HG03575 (cell line): ENCODE results near the gene POLR3G.

ENCODE experiments used
- ATAC-seq: cut with Tn5 transposase; IDR thresholded peaks from one replicate; pipeline ENCODE4 v1.9.1; 2021; ENCODE audit not compliant: unreplicated experiment, insufficient number of reproducible peaks, low FRiP score; ENCODE audit errors: extremely low read depth

Gene POLR3G

GRCh38 chr5:90488791-90489190 lies 14.1 kb downstream of the POLR3G start:
- no peak for ATAC-seq

- ATAC-seq, result no peak
Measured at GRCh38 chr5:90494043-90494442, 19.4 kb downstream of the POLR3G start.

DNA sequence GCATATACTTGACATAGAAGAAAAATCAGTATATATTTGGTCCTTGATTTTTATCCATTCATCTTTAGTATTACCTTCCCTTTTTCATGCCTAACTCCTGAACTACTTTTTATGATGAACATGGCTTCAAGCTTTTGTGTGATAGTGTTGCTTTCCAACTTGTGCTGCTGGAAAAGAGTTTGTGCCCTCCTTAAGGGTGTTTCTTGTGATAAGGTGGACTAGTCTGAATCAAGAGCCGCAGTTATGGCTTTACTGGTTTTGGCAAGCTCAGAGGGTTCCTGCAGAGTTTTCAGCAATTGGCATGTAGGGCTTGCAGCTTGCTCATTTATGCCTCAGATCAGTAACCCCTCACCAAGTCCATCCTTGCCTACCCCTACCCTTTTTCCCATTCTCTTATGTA lies 20.5 kb downstream of the POLR3G start:
- ATAC-seq, result no peak

- ATAC-seq, result no peak
Measured at GRCh38 chr5:90503596-90503995, 28.9 kb downstream of the POLR3G start.

DNA sequence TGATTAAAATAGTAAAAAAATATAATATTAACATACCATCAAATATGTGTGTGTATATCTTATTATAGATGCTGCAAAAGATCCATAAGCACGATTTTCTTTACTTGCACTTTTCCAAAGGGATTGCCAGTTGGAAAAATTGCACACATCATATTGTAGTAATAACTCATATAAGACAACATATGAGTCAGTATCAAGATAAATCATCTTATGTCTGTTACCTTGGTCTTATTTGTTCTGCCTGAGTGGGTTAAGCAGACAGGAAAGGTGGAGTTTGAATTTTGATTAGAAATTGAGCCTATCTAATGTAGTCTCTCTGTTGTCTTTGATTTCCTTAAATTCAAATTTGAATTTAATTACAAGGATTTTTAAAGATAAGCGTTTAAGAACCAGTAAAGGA lies 30.1 kb downstream of the POLR3G start:
- ATAC-seq, result no peak

- no peak for ATAC-seq
Measured at GRCh38 chr5:90506221-90506620, 31.6 kb downstream of the POLR3G start.

DNA sequence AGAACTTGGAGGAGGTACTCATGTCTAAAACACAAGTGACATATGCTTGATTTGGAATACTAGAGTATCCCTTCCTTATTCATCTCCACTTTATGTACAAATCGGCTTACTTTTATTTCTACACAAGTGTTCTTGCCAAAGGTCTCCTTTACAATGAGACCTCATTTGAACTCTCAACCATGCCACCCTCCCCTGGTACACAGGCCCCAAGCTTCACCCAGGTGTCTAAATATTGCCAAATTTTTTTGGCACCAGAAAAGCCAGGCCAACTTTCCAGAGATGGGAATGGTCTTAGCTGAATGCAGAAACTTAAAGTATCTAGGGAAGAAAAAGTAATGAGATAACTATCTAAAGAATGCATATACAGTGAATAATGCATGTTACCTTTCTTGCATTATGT lies 35.8 kb downstream of the POLR3G start:
- ATAC-seq, result no peak

DNA sequence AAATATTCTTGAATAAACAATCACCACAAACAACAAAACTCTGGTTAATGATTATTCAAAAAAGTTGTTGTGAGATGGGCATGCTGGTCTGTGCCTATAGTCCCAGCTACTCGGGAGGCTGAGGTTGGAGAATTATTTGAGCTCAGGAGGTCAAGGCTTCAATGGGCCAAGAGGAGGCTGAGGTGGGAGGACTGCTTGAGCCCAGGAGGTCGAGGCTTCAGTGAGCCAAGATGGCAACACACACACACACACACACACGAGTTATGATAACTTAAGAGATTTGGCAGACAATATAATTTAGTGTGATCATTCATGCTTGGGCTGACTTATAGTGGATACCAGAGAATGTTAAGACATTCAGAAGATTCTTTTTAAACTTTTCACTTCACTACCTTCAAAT lies 39.9 kb downstream of the POLR3G start:
- no peak for ATAC-seq

- no peak for ATAC-seq
Measured at GRCh38 chr5:90518661-90519060, 44.0 kb downstream of the POLR3G start.

GRCh38 chr5:90519081-90519480 lies 44.4 kb downstream of the POLR3G start:
- no peak for ATAC-seq

- no peak for ATAC-seq
Measured at GRCh38 chr5:90528601-90529193, 54.0 kb downstream of the POLR3G start.

DNA sequence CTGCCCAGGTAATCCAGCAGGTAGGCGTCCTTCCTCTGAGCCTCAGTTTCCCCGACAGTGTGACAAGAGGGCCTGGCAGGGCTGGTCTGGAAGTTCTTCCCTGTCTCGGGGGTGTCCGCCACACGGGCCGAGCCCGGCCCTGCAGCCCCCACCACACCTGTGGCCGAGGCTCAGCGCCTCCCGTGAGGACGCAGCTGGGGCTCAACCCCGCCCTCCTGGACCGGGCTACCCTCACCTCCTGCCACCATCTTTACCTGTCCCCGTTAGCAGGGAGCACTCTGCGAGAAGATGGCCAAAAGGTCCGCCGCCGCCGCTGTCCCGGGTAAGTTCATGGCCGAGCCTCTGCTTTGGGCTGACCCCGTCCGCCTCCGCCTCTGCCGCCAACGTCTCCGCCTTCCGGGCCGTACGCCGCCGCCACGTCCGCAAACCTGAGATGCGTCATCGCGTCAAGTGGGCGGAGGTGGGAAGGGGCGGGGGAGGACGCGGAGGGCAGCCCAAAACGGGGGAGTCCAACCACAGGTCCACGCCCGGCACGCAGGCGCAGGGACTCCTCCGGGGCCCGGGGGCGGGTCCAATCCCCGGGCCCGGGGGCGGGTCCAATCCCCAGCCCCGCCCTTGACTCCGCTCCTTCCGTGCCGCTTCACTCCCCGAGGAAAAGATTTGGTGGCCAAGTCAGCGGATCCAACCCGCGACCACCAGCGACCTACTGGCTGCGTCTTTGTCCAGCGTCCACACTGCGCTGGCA lies 54.7 kb downstream of the POLR3G start, which contains the start of gene LYSMD3:
LYSMD3 (minus strand) TSS at position 391 of the 745 bp plus-strand sequence. CDS start 4,295 bp downstream, outside the sequence.
- peak; percentile 67 for ATAC-seq

DNA sequence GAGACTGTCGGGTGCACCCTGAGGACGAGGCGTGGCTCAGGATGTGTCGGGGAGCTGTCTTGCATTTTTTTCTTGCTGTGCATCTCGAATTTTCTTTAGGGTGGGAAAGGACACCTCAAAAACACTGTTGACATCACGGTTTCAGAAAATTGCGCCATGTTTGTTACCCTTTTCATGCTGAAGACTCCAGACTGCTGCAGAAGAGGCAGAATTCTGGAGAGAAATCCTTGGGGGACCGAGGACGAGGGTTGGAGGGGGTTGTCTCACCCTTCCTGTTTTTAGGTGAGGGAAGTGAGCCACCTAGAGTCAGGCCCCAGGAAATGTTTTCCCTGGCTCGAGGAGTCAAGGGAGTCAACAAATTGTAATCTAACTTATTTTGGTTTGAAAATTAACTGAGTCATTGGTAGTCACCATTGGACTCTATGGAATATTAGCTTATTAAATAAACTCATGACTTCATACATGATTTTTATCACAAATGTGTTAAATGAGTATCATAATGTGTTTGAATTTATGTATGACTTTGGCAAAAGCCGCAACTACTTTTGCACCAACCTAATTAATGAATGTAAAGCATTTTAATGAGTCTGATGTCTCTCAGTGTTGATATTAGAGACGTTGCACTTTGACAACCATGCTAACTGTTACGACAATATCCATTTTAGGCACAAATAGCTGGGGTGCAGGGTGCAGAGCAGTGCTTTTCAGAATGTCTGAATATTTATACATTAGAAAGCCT lies 55.4 kb downstream of the POLR3G start:
- peak; percentile 25 for ATAC-seq

DNA sequence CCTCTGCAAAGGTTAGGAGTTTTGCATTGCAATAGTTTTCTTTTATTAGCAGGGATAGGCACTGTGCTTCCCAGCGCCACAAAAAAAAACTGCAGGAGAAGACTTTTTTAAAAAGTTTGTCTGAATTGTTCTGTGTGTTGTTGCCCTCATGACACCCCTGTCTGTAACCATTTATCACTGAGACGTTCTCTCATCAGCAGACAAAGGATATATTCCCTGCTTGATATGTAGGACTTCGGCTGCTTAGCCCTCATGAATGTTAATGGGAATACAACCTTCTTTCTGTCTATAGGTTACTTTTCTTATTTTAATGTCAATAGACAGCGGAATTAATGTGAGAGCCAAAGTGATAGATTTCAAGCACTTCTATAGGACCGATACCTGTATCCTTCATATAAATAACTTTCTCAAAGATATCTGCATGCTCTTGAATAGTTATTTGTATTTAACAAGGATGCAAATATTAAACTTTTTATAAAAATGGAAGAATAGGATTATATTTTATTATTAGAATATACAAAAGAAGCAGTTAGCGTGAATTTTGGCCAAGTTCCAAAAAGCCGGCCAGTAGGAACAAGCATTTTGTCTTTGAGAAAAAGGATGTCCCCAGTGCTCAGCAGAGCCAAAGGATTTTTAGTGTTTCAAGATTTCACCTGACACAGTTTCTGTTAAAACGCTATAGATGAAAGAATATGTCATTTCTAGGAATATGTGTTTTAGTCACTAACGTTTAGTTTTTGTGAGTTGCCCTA lies 56.2 kb downstream of the POLR3G start:
- ATAC-seq, result no peak

GRCh38 chr5:90533794-90534193 lies 59.1 kb downstream of the POLR3G start:
- no peak for ATAC-seq

- ATAC-seq, result no peak
Measured at GRCh38 chr5:90534922-90535321, 60.3 kb downstream of the POLR3G start.

DNA sequence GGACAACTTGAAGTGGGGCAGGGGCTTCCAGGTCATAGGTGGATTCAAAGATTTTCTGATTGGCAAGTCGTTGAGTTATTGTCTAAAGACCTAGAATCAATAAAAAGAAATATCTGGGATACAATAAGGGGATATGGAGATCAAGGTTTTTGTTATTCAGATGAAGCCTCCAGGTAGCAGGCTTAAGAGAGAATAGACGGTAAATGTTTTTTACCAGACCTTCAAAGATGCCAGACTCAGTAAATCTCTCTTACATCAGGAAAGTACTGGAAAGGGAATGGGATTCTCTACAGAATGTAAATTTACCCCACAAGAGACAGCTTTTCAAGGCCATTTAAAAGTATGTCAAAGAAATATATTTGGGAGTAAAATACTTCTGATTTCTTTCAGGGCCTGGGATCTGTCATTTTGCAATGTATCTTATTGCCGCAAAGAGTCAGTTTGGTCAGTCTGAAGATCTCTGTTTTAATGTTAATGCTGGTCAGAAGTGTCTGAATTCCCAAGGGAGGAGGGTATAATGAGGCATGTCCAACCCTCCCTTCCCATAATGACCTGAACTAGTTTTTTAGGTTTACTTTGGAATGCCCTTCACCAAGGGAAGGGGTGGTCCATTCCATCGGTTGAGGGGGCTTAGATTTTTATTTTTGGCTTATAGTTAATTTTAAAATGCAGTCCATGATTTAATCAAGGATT lies 68.3 kb downstream of the POLR3G start:
- ATAC-seq, result no peak

- ATAC-seq, result no peak
Measured at GRCh38 chr5:90545511-90545910, 70.8 kb downstream of the POLR3G start.
